ENCODE results near the gene KAZN.

KAZN gene

DNA sequence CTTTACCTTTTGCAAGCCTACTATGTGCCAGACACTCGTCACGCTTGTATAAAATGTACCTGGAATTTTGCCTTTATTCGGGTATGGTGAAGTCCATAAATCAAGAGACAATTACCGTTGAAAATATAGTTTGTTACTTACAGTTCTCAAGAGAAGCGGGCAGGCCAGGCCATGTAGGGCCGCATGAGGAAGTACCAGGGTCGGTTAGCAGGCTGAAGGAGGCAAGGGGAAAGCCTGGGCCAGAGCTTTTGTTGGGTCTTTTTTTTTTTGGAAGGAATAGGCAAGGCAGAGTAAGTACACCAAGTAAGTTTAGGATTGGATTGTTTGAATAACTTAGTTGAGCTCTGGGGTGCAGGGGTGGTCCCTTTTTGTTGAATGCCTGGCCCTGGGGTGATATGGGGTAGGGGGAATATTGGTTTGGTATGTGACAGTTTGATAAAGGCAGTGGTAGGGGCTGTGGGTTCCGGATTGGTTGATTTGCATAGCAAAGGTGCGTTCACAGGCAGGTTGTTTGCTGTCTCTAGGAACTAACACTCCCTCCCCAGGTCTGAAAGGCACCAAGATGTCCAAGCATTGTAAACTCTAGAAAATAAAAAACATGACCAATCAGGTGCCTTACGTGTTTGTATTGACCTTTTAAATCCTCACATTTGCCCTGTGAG, 80.7 kb downstream of the KAZN start:
- DNase-seq: no peak

DNA sequence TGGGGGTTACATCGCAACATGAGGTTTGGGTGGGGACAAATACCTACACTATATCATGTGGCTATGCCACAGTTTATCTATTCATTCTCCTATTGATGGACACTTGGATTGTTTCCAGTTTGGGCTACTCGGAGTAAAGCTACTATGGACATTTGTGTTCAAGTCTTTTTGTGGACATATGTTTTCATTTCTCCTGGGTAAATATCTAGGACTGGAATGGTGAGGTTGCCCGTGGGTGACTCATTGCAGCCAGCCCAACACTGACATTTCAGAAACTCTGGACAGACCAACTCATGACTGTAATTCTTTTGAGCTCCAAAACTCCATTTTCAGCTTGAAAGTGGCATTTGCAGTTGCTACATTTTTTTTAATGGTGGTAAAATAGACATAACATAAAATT, 82.7 kb downstream of the KAZN start:
- DNase-seq: no peak

DNA sequence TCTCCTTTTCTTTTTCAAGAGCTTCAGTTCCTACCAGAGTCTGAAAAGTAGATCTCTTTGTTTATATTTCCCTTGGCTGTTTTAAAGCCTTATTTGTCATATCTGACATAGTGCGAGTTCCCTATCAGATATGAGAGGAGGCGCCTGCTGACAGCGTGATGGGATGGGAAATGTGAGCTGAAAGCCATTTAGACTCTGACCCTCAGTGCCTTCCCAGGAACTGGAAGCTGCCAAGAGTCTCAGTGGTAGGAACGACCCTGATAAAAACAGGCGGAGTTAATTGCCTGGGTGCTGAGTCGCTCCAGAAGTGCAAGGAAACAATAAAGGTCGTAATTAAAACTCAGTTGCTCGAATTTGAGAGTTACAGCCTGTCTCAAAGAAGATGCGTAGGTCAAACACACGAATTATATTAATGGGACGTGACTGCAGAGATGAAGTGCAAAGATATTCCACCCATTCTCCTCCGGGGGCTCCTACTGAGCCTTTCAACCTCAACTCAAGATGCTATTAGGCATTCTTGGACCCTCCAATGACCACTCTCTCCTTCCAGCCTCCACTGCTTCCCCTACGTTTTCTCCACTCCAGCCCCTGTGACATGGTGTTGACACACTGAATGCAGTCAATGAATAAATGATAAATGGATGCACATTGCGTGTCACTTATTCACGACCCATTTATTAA, 84.6 kb downstream of the KAZN start:
- no peak for DNase-seq

DNA sequence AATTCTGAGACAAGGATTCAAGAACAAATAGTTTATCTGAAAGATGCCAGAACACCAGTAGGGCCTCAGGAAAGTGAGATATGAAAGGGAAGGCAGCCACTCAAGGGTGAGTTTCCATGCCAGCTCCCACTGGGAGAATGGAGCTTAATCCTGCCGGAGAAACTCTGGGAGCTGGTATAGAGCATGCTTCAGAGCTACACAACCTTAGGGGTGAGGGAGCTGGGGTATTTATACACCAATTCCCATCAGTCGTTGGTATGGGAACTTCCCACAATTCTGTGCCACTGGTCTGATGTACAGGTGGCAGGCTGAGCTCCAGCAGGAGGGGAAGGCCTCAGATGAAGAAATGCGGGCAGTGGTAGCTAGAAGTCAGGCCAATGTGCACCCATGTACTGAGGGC, 86.6 kb downstream of the KAZN start:
- DNase-seq: no peak

DNA sequence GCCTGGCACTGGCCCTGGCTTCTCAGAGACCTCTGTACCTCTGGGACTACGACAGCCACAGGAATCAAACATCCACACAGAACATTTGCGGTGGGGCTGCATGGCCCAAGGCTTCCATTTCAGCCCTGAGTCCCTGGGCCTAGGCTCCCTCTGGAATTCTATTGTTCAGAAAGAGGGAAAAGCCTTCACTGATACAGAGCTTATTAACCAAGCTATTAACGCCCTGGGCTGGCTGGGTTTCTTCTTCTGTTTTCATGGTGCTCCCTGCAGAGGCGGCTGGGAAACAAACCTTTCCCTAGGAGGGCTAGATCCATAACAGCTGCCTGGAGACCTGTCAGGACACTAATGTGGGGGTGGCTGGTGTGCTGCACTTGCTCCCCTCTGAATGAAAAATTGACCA, 88.2 kb downstream of the KAZN start:
- DNase-seq: no peak

DNA sequence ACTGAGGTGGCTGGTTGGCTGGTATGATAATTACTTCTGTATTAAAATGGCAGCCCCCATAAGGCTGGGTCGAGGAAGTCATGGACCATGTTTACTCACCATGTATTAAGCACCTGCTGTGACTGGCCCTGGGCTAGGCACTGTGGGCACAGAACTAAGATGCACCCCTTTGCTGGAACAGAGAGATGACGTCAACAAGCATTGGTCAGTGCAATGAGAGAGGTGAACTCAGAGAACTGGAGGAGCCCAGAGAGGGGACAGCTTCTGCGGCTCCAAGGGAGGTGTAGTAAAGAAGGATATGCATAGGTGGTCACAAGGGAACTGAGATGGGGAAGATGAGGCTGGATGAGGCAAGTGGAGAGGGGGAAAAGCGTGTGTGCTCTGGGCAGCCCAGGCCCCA, 88.7 kb downstream of the KAZN start:
- DNase-seq: no peak

DNA sequence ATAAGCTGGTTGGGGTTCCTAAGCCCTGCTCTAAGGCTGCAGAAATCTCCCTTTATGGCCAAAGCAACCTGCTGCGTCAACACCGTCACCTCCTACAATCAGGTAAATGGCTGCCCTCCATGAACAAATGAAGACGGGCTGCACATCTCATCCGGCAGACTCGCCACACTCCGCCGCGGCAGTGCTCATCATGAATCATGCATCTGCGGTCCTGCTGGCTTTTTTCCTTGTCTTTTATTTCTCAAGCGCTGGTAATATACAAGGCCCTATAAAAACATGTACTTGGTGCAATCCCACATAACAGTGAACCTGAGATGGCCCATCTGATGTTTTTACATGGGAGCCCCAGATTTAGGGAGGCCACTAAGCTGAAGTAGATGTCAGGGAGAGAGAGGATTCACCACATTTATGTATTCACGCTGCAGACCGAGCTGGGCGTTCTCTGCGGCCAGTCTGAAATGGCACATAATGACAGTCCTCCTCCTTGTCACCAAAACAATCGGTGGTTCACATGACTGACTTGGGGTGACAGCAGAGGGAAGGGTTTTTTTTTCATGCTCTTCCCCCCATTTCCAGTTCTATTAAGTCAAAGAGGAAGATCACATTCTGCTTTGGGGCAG, 91.6 kb downstream of the KAZN start:
- DNase-seq: no peak

DNA sequence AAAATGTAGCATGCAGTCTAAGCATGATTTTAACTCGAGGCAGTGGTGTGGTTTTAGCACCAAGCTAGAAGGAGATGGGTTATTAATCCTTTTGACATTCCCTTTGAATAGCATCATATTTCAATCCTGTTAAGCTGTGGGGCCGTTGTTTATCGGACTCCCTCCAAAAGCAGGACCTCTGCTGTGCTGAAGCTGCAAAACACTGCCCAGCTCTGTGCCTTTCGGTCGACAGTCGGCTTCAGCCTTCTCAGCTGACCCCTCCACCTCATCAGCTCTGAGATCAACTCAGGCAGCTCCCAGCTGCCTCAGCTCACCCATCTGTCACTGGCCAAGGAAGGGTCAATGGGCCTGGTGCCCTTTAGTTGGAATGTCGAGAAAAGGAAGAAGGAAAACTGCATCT, 95.5 kb downstream of the KAZN start:
- no peak for DNase-seq

DNA sequence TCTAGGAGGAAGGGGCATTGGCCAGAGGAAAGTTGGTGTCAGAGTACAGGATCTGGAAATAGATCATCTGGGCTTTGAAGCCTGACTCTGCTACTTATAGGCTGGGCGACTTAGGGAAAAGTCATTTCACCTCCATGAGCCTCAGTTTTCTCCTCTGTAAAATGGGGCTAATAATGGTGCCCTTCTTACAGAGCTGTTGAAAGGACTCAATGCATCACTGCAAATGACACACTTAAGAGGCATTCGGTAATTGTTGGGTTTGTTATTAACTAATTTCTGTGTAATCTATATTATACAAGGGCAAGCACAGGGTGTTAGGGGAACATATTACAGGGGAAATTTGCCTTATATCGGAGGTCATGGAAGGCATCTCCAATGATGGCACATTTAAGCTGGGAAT, 96.1 kb downstream of the KAZN start:
- DNase-seq: no peak

DNA sequence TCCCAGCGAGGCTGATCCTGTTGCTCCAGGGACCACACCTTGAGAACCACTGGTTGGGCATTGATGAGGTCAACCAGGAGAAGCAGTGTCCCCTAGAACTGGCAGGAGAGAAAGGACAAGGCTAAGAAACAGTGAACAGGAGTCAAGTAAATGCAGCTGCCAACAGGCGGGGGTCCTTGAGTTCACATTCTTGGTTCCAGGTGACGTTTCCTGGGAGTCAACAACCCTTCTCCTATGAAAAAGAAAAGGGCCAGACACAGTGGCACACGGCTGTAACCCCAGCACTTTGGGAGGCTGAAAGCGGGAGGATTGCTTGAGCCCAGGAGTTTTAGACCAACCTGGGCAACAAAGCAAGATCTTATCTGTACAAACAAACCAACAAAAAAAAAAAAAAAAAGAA, 98.3 kb downstream of the KAZN start:
- no peak for DNase-seq

DNA sequence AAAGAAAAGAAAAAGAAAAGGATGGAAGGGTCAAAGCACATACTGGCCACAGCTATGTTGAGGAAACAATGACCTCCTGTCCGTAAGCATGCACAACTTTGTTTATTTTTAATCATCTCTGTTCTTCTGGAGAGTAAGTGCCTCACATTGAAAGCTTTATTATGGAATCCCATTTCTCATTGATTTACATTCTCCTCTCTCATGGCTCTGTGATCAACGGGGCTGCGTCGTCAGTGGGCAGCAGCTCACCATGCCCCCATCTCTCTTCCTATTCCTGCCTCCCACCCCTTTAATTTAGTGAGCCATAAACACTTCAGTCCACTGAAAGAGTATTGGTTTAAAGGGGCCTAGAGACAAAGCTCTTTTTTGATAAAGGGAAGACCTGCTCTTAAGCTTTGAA, 98.9 kb downstream of the KAZN start:
- DNase-seq: no peak

DNA sequence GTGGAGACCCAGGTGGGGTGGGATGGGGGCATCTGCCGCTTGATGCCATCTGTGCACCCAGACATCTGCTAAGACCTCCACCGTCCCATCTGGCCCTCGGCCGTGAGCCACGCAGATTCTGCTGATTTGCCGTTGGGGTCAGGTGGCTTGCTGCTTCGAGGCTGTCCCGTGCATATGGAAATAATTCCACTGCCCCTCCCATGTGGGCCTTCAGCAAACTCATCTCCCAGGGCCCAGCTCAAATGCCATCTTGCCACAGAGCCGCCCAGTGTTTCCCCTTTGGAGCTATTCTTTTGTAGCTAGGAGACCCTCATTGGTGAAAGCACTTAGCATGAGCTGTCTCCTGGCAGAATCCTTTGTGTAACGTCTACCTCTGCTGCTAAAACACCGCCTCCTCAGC, 99.8 kb downstream of the KAZN start:
- no peak for DNase-seq

DNA sequence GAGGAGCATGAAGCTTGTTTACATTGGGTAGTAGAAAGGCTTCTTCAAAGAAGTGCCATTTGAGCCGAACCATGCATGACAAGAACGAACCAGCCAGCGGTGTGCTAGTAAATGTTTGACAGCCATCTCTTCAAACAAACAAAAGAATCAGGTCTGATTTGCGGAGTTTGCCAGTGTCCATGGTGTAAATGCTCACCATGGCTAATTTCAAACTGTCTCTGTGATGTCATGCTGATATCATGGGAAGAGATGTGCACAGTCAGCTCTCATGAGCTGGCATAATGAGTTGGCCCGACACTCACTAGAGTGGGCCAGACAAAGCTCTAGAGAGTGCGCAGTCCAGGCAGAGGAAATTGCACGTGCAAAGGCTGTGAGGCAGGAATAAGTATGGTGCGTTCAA, 101.1 kb downstream of the KAZN start:
- DNase-seq: no peak

DNA sequence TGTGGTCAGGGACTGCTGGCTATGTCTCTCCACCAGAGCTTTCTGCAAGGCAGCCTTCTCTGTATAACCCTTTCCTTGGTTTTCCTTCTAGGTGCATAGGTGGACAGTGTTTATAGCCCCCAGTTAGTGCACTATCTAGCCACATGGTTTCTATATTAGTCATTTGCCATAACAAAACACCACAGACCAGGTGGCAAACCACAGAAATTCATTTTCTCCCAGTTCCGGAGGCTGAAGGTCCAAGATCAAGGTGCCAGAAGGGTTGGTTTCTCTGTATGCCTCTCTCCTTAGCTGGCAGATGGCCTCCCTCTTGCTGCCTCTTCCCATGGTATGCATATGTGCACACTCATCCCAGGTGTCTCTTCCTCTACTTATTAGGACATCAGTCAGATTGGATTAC, 106.4 kb downstream of the KAZN start:
- no peak for DNase-seq

DNA sequence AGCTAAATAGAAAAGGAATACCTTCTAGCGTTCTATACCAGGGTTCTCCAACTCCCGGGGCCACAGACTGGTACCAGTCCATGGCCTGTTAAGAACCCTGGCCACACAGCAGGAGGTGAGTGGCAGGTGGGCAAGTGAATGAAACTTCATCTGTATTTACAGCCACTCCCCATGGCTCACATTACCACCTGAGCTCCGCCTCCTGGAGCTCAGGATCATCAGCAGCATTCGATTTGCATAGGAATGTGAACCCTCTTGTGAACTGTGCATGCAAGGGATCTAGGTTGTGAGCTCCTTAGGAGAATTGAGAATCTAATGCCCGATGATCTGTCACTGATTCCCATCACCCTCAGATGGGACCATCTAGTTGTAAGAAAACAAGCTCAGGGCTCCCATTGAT, 107.3 kb downstream of the KAZN start:
- DNase-seq: no peak

DNA sequence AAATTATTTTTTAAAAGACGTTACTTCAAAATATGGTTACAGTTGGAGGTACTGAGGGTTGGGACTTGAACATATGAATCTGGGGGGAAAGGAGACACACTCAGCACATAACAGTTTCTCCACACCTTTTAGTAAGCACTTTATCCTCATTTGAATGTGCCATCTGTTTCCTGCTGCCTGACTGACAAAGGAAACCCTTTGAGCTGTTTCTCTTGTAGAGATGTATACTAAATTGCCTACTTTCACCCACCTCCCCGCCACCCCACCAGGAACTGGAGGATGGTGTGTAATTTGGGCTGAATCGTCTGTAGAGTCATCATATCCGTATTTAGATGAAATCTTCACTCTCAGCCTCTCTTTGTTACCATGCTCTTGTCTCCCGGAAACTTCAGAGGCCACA, 108.1 kb downstream of the KAZN start:
- DNase-seq: no peak

DNA sequence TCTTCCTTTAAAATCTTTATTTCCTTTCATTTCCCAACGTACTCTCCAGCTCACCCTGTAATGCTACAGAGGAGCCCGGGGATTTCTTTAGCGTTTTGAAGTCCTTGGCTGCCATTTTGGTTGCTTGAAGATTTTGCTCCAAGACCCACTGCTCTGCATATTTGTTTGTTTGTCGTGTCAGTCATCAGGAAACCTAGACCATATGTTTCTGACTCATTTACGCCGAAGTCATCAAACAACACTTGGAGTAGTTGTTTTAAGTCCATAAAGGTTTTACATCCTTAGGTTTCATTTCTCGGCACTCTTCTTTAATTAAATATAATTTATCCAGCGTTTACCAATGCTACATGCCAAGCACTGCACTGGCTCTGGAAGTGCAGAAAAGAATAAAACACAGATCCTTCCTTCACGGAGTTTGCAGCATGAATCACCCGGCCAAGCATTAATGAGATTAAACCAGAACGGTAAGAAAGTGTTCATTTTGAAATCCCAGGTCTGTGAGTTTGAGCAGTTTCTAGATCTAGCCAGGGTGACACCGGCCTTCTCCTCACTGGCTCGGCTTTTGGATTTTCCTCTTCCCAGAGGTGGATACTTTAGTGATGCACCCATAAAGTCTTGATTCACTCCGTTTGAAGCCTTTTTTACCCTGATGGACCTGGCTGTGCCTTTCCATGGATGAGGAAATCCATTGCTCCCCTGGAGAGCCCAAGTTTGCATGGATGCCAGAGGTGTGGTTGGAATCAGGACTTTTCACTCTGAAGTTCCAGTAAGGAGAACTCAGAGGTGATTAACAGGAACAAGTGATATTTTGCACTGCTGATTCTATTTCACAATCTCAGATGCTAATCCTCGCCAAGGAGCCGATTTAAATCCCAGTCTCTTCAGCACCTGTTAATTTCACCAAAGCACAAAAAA, 109.3 kb downstream of the KAZN start:
- DNase-seq: no peak

DNA sequence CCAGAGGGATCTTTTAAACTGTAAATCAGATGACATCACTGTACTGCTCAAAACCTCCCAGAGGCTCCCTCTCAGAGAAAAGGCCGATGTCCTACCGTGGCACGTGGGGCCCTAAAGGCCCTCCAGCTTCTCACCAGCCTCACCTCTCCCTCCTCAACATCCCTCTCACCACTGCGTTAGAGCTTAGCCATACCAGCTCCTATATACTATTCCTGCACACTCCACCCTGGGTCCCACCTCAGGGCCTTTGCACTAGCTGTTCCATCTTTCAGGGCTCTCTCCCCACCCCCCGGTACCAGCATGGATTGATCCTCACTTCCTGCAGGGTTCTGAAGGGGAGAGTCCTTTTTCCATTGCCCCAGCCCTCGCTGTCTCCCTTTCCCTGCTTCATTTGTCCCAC, 111.8 kb downstream of the KAZN start:
- no peak for DNase-seq

DNA sequence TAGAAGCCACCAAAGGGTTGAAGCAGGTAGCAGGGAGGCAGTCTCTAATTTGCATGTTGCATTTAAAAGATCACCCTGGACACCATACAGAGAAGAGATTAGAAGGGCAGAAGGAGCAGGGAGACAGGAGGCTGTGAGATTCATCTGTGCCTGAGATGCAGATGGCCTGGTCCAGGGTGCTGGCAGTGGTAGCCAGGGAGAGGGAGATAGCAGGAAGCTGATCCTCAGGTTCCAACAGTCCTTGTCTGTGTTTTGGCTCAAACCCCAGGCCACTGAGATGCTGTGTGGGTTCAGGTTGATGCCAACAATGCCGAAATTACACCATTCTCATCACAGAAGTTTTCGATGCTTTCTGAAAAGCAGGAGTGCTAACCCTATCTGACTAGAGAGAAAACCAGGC, 113.7 kb downstream of the KAZN start:
- DNase-seq: no peak

DNA sequence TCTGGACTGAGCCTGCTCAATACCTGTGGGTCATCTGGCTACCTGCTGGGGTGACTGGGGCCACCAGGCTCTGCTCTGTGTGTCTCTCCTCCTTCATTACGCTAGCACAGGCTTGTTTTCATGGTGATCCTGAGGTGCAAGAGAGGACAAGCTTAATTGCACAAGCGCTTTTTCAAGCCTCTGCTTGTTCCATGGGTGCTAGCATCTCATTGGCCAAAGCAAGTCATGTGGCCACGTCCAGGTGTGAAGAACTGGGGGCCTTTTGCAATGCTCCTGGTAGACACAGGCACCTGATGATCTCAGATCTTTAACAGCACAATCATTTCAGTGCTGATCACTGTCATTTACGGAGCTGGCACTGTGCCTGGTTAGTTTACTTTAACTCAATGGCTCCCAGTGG, 114.6 kb downstream of the KAZN start:
- no peak for DNase-seq

DNA sequence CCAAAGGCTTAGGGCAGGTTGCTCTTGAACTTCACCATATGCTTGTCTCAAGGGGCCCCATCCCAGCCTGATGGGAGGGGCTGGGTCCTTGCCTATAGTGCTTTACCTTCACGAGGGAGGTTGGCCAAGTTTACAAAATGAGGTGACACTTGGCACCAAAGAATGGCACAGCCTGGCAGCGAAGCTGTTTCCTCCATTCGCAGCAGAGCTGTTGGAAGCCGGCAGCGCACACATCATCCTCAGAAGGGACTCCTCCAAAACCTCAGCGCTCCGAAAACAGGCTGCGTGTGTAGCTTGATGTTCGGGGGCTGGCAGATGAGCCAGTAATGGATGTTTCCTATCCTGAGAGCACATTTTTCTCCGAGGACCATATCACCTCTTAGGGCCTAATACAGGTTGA, 116.8 kb downstream of the KAZN start:
- DNase-seq: no peak

DNA sequence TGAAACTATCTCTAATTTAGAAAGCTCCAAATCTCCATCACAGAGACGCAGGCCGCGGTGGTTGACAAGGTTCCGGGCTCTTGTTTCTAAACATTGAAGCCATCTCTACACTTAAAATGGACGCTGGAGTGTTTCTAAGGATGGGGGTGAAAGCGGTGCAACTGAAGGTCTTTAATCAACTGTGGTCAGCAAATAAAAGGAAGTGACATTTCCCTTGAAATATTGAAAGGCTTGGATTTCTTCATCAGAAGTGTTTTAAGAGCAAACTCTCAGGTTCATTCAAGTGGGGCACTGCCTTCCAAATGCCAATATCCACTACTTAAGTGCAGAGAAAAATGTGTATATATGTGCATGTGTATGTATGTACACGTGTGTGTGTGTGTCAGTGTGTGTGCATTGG, 117.3 kb downstream of the KAZN start:
- no peak for DNase-seq

DNA sequence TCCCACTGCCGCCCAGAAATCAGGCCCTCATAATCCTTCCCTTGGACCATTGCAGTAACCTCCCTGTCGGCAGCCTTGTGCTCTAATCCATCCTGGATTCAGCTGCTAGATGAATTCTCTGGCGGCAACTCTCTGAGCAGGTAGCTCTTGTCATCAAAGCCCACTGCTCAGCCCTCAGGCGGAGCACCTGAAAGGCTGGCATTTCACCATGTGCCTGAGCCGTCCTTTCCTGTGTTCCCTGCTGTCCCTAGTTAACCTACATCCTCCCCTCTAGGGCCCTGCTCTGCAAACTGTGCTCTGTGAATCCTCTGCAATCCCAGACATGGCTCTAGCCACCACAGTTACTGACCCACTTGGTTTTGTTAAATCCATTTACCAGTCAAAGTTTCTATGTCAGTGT, 118.0 kb downstream of the KAZN start:
- no peak for DNase-seq

DNA sequence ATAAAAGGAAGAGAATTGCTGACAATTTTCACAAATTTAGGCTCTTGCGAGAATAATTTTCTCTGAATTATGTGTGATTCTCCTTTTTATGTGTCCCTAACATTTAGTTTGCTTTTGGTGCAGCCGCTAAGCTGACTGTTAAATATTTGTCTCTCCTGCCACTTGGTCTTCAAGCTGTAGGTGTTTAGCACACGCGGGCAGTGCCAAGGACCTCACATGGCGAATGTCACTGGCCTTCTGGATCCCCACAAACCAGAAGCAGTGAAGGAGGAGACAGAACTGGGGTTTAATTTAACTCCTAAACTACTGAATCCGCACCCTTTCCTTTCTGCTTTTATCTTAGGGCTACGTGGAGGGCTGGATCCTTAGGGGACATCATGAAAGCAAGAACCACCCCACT, 120.0 kb downstream of the KAZN start:
- DNase-seq: no peak

Measured in fibroblast of skin of right biceps (primary cell).